ENCODE data around the gene SHANK1. TPM values are rescaled to one million over a fixed set of nuclear protein-coding genes. Genes with fewer than 3 reads are reported as not detected.

Gene SHANK1
- total and polyA plus RNA-seq, 2 of the 13 experiments (the other 11 are each of a cell fraction or from before 2014, with no cell fraction given): not detected

DNA sequence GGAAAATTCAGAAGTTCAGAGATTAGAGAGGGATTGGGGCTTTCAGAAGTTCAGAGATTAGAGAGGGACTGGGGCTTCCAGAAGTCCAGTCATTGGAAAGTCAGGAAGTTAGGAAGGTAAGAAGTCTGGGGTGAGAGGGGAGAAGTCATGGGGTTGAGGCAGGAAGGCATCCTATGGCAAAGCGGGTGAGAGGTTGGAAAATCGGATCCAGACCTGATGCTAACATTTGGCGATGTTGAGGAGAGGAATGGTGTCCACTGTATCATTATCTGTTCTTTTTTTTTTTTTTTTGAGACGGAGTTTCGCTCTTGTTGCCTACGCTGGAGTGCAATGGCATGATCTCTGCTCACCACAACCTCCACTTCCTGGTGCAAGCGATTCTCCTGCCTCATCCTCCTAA lies 91.1 kb downstream of the SHANK1 start:
- no peak for FAIRE-seq
- Histone ChIP-seq H3K4me3 (replicated peaks in 1 of 3; ENCODE audit: insufficient read depth in 1 of 3, low read depth in 2 of 3, low read length in 3 of 3) (no peak overlapping the region), H3K9me3 (ENCODE audit: low read length) (peaks cover 7% of the 10 kb centered on the region), H3K27me3 (ENCODE audit: control insufficient read depth in 1 of 2, insufficient read depth in 2 of 2, low read length in 2 of 2) (peaks cover 2 to 7% of the 10 kb centered on the region in 2 experiments; a peak in 2 of 5 replicates), H3K36me3 (replicated peaks in 1 of 2; ENCODE audit: control insufficient read depth in 1 of 2, insufficient read depth in 2 of 2, low read length in 2 of 2) (no peaks in the 10 kb centered on the region), H3K4me2 (ENCODE audit: low read depth, low read length) (no peak overlapping the region), H3K27ac (ENCODE audit: extremely low read length, insufficient read depth, low read length) (no peak overlapping the region), H4K20me1 (ENCODE audit: insufficient read depth, low read length) (no peaks in the 10 kb centered on the region), H3K79me2 (ENCODE audit: insufficient read depth, low read length) (no peaks in the 10 kb centered on the region), H3K4me1 (ENCODE audit: insufficient read depth, low read length) (no peaks in the 10 kb centered on the region), H2AFZ (ENCODE audit: low read length) (no peak overlapping the region), H3K9ac (ENCODE audit: insufficient read depth, low read depth, low read length) (no peak overlapping the region)
- ChIA-PET POLR2A (no interaction called here), CTCF (ENCODE audit: low intra/inter-chr PET ratio, low total read pairs) (no interaction called here)
- ATAC-seq: no peak
- TF ChIP-seq, protein P1, sequence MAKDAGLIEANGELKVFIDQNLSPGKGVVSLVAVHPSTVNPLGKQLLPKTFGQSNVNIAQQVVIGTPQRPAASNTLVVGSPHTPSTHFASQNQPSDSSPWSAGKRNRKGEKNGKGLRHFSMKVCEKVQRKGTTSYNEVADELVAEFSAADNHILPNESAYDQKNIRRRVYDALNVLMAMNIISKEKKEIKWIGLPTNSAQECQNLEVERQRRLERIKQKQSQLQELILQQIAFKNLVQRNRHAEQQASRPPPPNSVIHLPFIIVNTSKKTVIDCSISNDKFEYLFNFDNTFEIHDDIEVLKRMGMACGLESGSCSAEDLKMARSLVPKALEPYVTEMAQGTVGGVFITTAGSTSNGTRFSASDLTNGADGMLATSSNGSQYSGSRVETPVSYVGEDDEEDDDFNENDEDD (CRISPR knock-in tag; IDR thresholded peaks at IDR 0.05; ENCODE audit: borderline replicate concordance): no peak
- TF ChIP-seq ZNF577 (CRISPR knock-in tag; IDR thresholded peaks at IDR 0.05; ENCODE audit: borderline replicate concordance, low read depth): no peak
- TF ChIP-seq ISX (CRISPR knock-in tag; conservative IDR thresholded peaks at IDR 0.05): no peak
- in situ Hi-C loops (cut with HindIII; ENCODE audit: extremely low pct_ligation_motif_present, low pct_unique_long_range_greater_than_20kb) (no loop called here), intact Hi-C loops (cut with micrococcal nuclease; ENCODE audit: unreplicated experiment) (no loop called here)
- no TSS peak for BruUV-seq (replicated peaks)
- DNase-seq (ENCODE audit: low spot score): no peak
- WGBS (ENCODE audit: low lambda C conversion rate): 50% methylated on average over 7 of the region's 7 CpGs

- FAIRE-seq (no peak), ATAC-seq (no peak), DNase-seq (ENCODE audit: low spot score) (no peak)
- in situ Hi-C loops (cut with HindIII; ENCODE audit: extremely low pct_ligation_motif_present, low pct_unique_long_range_greater_than_20kb) (no loop called here), intact Hi-C loops (cut with micrococcal nuclease; ENCODE audit: unreplicated experiment) (no loop called here)
- WGBS (ENCODE audit: low lambda C conversion rate): 40% methylated on average over 5 of the region's 5 CpGs
- Histone ChIP-seq H3K27ac (ENCODE audit: extremely low read length, insufficient read depth, low read length) (no peak overlapping the region), H3K4me3 (replicated peaks in 1 of 3; ENCODE audit: insufficient read depth in 1 of 3, low read depth in 2 of 3, low read length in 3 of 3) (no peak overlapping the region), H3K36me3 (replicated peaks in 1 of 2; ENCODE audit: control insufficient read depth in 1 of 2, insufficient read depth in 2 of 2, low read length in 2 of 2) (no peaks in the 10 kb centered on the region), H4K20me1 (ENCODE audit: insufficient read depth, low read length) (no peaks in the 10 kb centered on the region), H3K9me3 (ENCODE audit: low read length) (peaks cover 3% of the 10 kb centered on the region), H3K79me2 (ENCODE audit: insufficient read depth, low read length) (no peaks in the 10 kb centered on the region), H3K4me1 (ENCODE audit: insufficient read depth, low read length) (no peaks in the 10 kb centered on the region), H3K27me3 (ENCODE audit: control insufficient read depth in 1 of 2, insufficient read depth in 2 of 2, low read length in 2 of 2) (peaks cover 2 to 7% of the 10 kb centered on the region in 2 experiments; a peak in 2 of 5 replicates), H2AFZ (ENCODE audit: low read length) (no peak overlapping the region), H3K9ac (ENCODE audit: insufficient read depth, low read depth, low read length) (no peak overlapping the region), H3K4me2 (ENCODE audit: low read depth, low read length) (no peak overlapping the region)
- BruUV-seq (replicated peaks): no TSS peak
- ChIA-PET CTCF (ENCODE audit: low intra/inter-chr PET ratio, low total read pairs) (no interaction called here), POLR2A (no interaction called here)
- TF ChIP-seq ZMYM4 (CRISPR knock-in tag; IDR thresholded peaks at IDR 0.05): no peak
- TF ChIP-seq, protein P2, sequence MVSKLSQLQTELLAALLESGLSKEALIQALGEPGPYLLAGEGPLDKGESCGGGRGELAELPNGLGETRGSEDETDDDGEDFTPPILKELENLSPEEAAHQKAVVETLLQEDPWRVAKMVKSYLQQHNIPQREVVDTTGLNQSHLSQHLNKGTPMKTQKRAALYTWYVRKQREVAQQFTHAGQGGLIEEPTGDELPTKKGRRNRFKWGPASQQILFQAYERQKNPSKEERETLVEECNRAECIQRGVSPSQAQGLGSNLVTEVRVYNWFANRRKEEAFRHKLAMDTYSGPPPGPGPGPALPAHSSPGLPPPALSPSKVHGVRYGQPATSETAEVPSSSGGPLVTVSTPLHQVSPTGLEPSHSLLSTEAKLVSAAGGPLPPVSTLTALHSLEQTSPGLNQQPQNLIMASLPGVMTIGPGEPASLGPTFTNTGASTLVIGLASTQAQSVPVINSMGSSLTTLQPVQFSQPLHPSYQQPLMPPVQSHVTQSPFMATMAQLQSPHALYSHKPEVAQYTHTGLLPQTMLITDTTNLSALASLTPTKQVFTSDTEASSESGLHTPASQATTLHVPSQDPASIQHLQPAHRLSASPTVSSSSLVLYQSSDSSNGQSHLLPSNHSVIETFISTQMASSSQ (IDR thresholded peaks at IDR 0.05; ENCODE audit: low read depth): no peak
- TF ChIP-seq, protein P2 (CRISPR knock-in tag; IDR thresholded peaks at IDR 0.05; ENCODE audit: borderline replicate concordance): no peak
- TF ChIP-seq ARHGAP35 (CRISPR knock-in tag; IDR thresholded peaks at IDR 0.05; ENCODE audit: borderline replicate concordance): no peak
- no peak for TF ChIP-seq HNRNPUL1 (IDR thresholded peaks at IDR 0.05; ENCODE audit: low read depth, low read length)
- no peak for TF ChIP-seq PRDM4 (CRISPR knock-in tag; IDR thresholded peaks at IDR 0.05; ENCODE audit: borderline replicate concordance)
- no peak for TF ChIP-seq MZF1 (CRISPR knock-in tag; IDR thresholded peaks at IDR 0.05; ENCODE audit: borderline replicate concordance)
- no peak for TF ChIP-seq MXD4 (CRISPR knock-in tag; IDR thresholded peaks at IDR 0.05)
Observed at GRCh38 chr19:50628146-50628545, 91.5 kb downstream of the SHANK1 start.

All from HepG2 (cell line).